Measurements from ENCODE around the gene TMEM38A. TPM values are rescaled to one million over a fixed set of nuclear protein-coding genes. Genes with fewer than 3 reads are reported as not detected.
A peak's percentile ranks its signal among the peaks of the same experiment; 100 is the strongest.

Gene TMEM38A
- total RNA-seq, 1 donor from 2014 or later: 7.1 TPM

- no peak overlapping the region for H3K27ac ChIP-seq
- H3K4me3 ChIP-seq: no peak overlapping the region
- H3K9me3 ChIP-seq: no peaks in the 10 kb centered on the region
- H3K36me3 ChIP-seq: peaks cover 5% of the 10 kb centered on the region
- H3K27me3 ChIP-seq (ENCODE audit: low read depth): no peaks in the 10 kb centered on the region
- ATAC-seq (no peak), DNase-seq (no peak)
- peaks cover 54% of the 10 kb centered on the region for H3K4me1 ChIP-seq
- TF ChIP-seq, protein P1, sequence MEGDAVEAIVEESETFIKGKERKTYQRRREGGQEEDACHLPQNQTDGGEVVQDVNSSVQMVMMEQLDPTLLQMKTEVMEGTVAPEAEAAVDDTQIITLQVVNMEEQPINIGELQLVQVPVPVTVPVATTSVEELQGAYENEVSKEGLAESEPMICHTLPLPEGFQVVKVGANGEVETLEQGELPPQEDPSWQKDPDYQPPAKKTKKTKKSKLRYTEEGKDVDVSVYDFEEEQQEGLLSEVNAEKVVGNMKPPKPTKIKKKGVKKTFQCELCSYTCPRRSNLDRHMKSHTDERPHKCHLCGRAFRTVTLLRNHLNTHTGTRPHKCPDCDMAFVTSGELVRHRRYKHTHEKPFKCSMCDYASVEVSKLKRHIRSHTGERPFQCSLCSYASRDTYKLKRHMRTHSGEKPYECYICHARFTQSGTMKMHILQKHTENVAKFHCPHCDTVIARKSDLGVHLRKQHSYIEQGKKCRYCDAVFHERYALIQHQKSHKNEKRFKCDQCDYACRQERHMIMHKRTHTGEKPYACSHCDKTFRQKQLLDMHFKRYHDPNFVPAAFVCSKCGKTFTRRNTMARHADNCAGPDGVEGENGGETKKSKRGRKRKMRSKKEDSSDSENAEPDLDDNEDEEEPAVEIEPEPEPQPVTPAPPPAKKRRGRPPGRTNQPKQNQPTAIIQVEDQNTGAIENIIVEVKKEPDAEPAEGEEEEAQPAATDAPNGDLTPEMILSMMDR (IDR thresholded peaks at IDR 0.05): no peak
- intact Hi-C loops (cut with DNase I): no loop called here
Measured at GRCh38 chr19:16618248-16618647, 42.7 kb upstream of the TMEM38A start.

DNA sequence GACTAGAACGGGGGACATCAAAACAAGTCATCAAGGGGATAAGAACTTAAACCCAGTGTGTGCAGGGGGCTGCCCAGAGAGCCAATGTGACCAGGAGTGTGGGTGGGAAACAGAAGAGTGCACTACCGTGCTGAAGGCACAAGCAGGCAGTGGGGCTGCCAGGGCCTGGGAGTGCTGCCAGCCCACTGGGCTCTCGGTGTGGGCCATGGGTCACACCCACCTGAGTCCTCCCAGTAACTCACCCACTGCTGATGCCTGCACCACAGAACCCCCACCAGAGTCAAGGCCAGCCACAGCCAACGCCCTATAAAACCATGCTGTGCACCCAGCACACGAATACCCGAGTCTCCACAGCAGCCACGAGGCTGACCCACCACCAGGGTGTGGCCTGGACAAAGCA, 41.5 kb upstream of the TMEM38A start:
- H3K27ac ChIP-seq: peak overlapping the region; percentile 28
- peaks cover 16% of the 10 kb centered on the region for H3K36me3 ChIP-seq
- TF ChIP-seq, protein P1 (IDR thresholded peaks at IDR 0.05): no peak
- intact Hi-C loops (cut with DNase I): no loop called here
- H3K27me3 ChIP-seq (ENCODE audit: low read depth): no peaks in the 10 kb centered on the region
- H3K4me1 ChIP-seq: peaks cover 60% of the 10 kb centered on the region
- H3K4me3 ChIP-seq: no peak overlapping the region
- H3K9me3 ChIP-seq: no peaks in the 10 kb centered on the region
- peak; percentile 55 to 61 for ATAC-seq
- peak; percentile 52 for DNase-seq

DNA sequence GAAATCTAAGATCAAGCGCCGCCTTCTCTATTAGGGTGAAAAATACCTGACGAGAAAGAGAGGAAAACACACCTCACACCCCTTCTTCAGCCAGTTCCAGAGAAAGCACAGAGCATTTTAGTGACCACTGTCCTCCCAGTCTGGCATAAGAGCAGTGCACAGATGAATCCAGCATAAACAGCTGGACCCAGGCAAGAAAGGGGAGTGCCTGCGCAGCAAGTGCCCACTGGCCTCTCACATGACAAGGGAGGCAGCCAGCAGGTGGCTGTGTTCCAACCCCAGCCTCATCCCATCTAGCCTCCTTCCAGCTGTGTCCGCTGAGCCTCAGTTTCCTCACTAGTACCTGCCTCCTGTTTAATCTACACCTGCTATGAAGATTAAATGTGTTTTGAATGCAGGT, 40.9 kb upstream of the TMEM38A start:
- intact Hi-C loops (cut with DNase I): no loop called here

DNA sequence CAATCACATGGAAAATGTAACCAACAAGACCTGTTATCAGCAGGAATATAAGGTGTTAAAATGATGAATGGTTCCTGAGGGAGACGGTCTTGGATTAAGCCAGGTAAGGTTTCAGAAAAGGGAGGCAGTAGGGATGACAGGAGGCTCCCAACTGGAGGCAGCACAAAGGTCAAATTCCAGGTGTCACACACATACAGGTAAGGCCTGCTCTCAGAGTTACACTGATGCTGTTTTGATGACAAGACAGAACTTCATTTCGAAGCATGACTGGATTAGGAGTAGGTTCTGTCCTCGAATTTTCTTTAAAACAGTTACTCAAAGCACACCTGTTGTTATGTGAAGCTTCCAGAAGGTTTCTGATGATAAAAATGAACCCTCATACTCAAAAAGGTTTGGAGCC, 40.4 kb upstream of the TMEM38A start:
- peaks cover 19% of the 10 kb centered on the region for H3K36me3 ChIP-seq
- no peak for DNase-seq
- no peak overlapping the region for H3K27ac ChIP-seq
- intact Hi-C loops (cut with DNase I): no loop called here
- H3K4me1 ChIP-seq: peaks cover 64% of the 10 kb centered on the region
- H3K27me3 ChIP-seq (ENCODE audit: low read depth): no peaks in the 10 kb centered on the region
- TF ChIP-seq, protein P1 (IDR thresholded peaks at IDR 0.05): no peak
- H3K9me3 ChIP-seq: no peaks in the 10 kb centered on the region
- ATAC-seq: no peak
- H3K4me3 ChIP-seq: no peak overlapping the region

More for the DNA sequence above, 40.9 kb upstream of the TMEM38A start:
- DNase-seq (no peak), ATAC-seq (no peak)
- peak overlapping the region; percentile 28 for H3K27ac ChIP-seq
- TF ChIP-seq, protein P1 (IDR thresholded peaks at IDR 0.05): no peak
- H3K27me3 ChIP-seq (ENCODE audit: low read depth): no peaks in the 10 kb centered on the region
- no peak overlapping the region for H3K4me3 ChIP-seq
- H3K9me3 ChIP-seq: no peaks in the 10 kb centered on the region
- peaks cover 60% of the 10 kb centered on the region for H3K4me1 ChIP-seq
- H3K36me3 ChIP-seq: peaks cover 19% of the 10 kb centered on the region

GRCh38 chr19:16621165-16621800, 39.7 kb upstream of the TMEM38A start:
- peaks cover 71% of the 10 kb centered on the region for H3K4me1 ChIP-seq
- no peak overlapping the region for H3K4me3 ChIP-seq
- H3K9me3 ChIP-seq: no peaks in the 10 kb centered on the region
- ATAC-seq (no peak), DNase-seq (no peak)
- peaks cover 19% of the 10 kb centered on the region for H3K36me3 ChIP-seq
- TF ChIP-seq, protein P1 (IDR thresholded peaks at IDR 0.05): no peak
- H3K27me3 ChIP-seq (ENCODE audit: low read depth): no peaks in the 10 kb centered on the region
- H3K27ac ChIP-seq: no peak overlapping the region
- intact Hi-C loops (cut with DNase I): no loop called here
